ENCODE results near the gene AVPR2.

Gene AVPR2

GRCh38 chrX:153932220-153932915 is 27.9 kb downstream of the AVPR2 start:
- no peak for DNase-seq (ENCODE audit: low read depth)

DNA sequence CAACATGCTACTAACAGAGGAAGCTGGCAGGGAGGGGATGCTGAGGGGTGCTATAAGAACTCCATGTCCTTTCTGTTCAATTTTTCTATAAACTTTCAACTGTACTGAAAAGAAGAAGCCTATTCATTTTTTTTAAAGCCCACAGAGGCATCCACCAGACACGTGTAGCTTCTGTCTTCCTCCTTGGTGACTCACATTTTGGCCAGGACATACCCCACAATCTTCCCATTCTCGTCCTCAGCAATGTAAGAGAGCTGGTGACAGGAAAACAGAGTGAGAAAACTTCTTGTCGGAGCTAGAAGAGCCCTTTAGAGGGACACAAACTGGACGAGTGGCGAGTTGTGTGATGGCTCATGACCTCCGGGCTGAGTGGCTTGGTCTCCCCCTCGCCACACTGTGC is 29.3 kb downstream of the AVPR2 start:
- DNase-seq (ENCODE audit: low read depth) = no peak

- DNase-seq (ENCODE audit: low read depth) = no peak
Measured at GRCh38 chrX:153934148-153934761, 29.8 kb downstream of the AVPR2 start.

GRCh38 chrX:153934762-153935325 is 30.4 kb downstream of the AVPR2 start, which contains the start of gene NAA10:
NAA10 (minus strand) TSS chrX:153935037; CDS start chrX:153934904, 133 bp downstream.
- DNase-seq (ENCODE audit: low read depth) = peak; percentile 51

GRCh38 chrX:153935326-153935851 is 30.9 kb downstream of the AVPR2 start:
- DNase-seq (ENCODE audit: low read depth) = no peak

DNA sequence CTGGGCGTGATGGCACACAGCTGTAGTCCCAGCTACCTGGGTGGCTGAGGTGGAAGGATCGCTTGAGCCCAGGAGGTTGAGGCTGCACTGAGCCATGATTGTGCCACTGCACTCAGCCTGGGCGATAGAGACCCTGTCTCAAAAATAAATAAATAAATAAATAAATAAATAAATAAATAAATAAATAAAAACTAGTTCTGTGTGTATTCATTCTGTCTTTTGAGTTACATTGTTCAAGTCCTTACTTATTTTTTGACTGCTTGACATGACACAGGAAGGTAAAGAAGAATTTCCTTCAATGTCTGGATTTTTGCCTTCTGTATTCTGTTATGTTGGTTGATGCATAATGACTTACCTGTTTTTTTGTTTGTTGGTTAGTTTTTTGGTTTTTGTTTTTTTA is 32.6 kb downstream of the AVPR2 start:
- DNase-seq (ENCODE audit: low read depth) = no peak

GRCh38 chrX:153938226-153938786 is 33.8 kb downstream of the AVPR2 start:
- no peak for DNase-seq (ENCODE audit: low read depth)

- no peak for DNase-seq (ENCODE audit: low read depth)
Measured at GRCh38 chrX:153939573-153939972, 35.1 kb downstream of the AVPR2 start.

GRCh38 chrX:153941336-153942252 is 37.1 kb downstream of the AVPR2 start:
- no peak for DNase-seq (ENCODE audit: low read depth)

DNA sequence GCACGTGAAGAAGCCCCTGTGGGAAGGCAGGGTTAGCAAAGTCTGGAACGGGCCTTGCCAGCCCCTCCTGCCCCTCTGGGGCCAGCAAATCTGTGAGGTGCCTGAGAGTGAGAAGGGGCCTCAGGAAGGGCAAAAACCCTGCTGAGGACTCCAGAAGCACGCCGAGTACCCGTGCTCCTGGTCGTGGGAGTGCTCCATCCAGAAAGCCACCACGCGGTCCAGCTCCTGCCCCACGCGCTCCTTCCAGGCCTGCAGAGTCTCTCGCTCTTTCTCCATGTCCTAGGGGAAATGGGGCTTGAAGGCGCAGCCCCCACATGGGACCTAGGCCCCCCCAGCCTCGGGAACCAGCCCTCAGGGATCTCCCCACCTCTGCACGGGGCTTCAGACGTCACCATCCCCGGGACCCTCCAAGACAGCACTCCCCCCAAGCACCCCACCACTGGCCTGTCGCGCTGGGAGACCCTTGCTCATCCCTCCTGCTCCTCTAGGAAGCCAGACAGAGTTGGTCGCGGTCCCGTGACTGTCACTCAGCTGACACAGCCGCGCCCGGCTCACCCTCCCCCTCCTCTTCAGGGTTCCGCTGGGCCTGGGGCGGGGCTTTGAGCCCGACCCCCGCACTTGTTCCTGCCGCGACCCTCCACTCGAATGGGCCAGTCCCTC is 39.8 kb downstream of the AVPR2 start, which contains the start of gene RENBP:
Gene RENBP, minus strand, starts transcription at position 504 of the 660 bp plus-strand sequence. Its CDS starts 33 bp downstream, at position 471.
- DNase-seq (ENCODE audit: low read depth) = no peak

DNA sequence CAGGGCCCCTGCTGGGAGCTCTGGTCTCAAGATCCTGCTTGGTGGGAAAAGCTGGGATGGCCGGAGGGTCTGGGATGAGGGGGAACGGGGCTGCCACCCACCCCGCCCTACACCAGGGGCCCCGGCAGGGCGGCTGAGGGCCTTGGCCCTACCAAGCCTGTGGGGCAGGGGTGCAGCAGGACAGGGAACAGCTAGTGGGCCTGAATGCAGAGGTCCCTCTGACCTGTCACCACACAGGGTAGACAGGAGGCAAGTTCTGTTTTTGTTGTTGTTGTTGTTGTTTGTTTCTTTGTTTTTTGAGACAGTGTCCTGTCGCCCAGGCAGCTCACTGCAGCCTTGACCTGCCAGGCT is 40.3 kb downstream of the AVPR2 start:
- DNase-seq (ENCODE audit: low read depth) = no peak

DNA sequence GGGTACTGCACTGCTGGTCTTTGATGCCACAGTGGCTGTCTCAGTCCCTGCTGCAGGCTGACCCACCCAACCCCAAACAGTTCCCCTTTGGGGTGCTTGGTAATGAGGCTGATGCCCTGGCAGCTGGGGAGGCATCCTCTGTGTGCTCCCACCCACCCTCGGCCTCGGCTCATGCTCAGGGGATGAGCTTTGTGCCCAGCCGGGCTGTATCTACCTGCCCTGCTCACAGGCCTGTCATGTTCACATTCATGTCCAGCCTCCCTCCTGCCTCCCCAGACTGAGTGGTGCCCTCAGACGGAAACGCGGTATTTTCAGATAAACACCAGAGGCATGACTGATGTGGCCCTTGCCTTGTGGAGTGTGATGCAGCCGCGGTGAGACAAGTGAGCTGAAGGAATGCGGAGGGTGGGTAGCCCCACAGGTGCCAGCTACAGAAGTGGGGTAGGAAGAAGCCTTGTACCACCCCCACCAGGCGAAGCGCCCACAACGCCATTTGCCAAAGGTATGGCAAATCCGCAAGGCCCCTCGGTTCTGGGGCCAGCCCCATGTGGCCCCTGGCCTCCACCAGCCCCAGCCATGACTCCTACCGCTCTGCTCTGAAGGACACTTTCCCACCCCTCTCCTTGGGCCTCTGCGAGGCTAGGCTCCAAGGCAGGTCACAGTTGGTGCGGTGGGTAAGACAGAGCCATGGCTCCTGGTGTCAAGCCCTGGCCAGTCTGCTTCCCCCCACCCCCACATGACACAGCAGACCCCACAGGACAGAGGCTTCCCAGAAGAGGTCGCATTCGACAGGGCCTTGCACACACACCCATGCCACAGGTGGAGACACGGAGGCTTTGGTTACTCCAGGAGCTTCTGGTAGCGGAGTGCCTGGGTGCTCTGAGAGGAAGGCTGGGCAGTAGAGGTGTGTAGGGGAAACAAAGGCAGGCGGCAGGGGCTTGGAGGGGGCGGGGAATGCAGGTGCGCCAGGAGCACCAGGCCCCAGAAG is 41.8 kb downstream of the AVPR2 start:
- DNase-seq (ENCODE audit: low read depth) = no peak

GRCh38 chrX:153947009-153947769 is 42.7 kb downstream of the AVPR2 start:
- peak; percentile 57 for DNase-seq (ENCODE audit: low read depth)

DNA sequence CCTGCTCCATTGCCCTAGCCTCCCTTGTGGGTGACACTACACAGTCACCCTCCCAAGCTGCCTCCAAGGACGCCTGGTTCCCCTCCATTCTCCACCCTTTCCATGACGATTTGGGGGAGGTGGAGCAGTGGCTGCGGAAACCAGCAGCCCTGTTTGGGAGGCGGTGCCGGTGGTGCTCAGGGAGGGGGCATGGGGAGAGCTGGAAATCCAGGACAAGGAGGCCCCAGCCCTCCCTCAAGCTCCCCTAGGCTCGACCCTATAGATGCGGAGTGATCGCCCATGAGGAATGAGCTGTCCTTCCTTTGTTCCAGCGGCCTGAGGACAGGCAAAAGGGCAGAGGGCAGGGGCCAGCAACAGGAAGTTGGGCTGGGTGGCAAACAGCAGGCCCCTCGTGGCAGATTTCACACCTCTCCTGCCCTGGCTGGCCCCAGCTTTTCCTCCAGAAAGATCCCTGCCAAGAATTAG is 43.6 kb downstream of the AVPR2 start:
- no peak for DNase-seq (ENCODE audit: low read depth)

GRCh38 chrX:153948847-153949805 is 44.7 kb downstream of the AVPR2 start:
- no peak for DNase-seq (ENCODE audit: low read depth)

DNA sequence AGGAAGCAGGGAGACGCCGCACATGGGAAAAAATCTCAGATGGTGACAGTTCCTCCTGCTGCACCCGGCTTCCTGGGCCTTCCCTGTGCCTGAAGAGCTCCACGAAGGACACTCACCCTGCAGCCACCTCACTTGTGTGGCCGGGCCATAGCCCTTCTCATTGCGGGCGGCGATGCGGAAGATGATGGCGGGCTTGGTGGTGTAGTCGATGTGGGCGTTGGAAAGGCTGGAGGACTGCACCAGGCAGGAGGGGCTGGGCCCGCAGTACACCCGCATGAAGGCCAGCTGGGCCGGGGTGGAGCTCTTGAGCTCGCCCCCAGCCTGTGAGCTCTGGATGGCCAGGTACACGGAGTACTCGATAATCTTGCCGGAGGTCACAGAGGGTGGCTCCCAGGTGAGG is 45.7 kb downstream of the AVPR2 start:
- no peak for DNase-seq (ENCODE audit: low read depth)

- no peak for DNase-seq (ENCODE audit: low read depth)
Measured at GRCh38 chrX:153951683-153952372, 47.4 kb downstream of the AVPR2 start.

Data from T-helper 22 cell (primary cell).